Measurements from ENCODE around the gene OR51F2. TPM values are rescaled to one million over a fixed set of nuclear protein-coding genes. Genes with fewer than 3 reads are reported as not detected.

OR51F2 gene
- polyA plus RNA-seq, 1 of the 3 experiments (the other 2 are of a cell fraction): not detected

DNA sequence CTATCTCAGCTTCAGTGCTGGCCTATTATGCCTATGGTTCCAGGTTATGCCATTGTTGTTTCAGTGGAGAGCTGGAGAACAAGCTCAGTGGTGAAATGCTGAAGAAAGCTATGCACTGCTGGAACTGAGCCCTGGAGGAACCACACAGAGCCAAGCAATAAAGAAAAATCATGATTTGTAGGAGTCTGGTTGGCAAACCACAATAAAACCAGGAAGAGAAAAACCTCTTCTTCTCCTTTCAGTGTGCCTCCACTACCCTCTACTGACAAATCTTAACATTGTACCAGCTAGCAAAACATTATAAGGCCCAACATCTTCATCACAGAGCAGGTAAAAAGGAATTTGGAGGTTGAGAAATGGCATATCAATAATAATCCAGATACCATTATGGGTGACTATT lies 5.3 kb downstream of the OR51F2 start:
- Histone ChIP-seq H2AFZ (ENCODE audit: low read depth) (no peak overlapping the region), H3K36me3 (replicated peaks in 1 of 2; ENCODE audit: control insufficient read depth in 1 of 2, insufficient read depth in 2 of 2, low read length in 1 of 2) (no peaks in the 10 kb centered on the region), H3K27ac (ENCODE audit: low read depth in 2 of 2, low read length in 1 of 2) (no peak overlapping the region), H3K79me2 (ENCODE audit: insufficient read depth) (no peaks in the 10 kb centered on the region), H3K4me2 (no peak overlapping the region), H3F3A (replicated peaks; ENCODE audit: insufficient read depth) (no peaks in the 10 kb centered on the region), H3K9ac (no peak overlapping the region), H4K20me1 (ENCODE audit: insufficient read depth) (no peaks in the 10 kb centered on the region), H3K27me3 (ENCODE audit: insufficient read depth) (peaks cover 7% of the 10 kb centered on the region; the same call in 1 of the 2 replicates), H3K4me3 (ENCODE audit: low read depth in 2 of 2, low read length in 1 of 2) (no peak overlapping the region), H3K9me2 (no peaks in the 10 kb centered on the region), H3K9me3 (no peaks in the 10 kb centered on the region), H3K4me1 (ENCODE audit: control insufficient read depth in 1 of 2, insufficient read depth in 2 of 2, low read depth in 1 of 2, low read length in 1 of 2) (no peaks in the 10 kb centered on the region)
- no peak for TF ChIP-seq EZH2phosphoT487 (IDR thresholded peaks at IDR 0.05; ENCODE audit: borderline replicate concordance, low read depth)
- no peak for TF ChIP-seq TEAD4 (IDR thresholded peaks at IDR 0.05; ENCODE audit: borderline replicate concordance, insufficient read depth)
- TF ChIP-seq, protein P1, sequence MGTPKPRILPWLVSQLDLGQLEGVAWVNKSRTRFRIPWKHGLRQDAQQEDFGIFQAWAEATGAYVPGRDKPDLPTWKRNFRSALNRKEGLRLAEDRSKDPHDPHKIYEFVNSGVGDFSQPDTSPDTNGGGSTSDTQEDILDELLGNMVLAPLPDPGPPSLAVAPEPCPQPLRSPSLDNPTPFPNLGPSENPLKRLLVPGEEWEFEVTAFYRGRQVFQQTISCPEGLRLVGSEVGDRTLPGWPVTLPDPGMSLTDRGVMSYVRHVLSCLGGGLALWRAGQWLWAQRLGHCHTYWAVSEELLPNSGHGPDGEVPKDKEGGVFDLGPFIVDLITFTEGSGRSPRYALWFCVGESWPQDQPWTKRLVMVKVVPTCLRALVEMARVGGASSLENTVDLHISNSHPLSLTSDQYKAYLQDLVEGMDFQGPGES (IDR thresholded peaks at IDR 0.05; ENCODE audit: low read depth, low read length): no peak
- TF ChIP-seq YY1 (IDR thresholded peaks at IDR 0.05; ENCODE audit: low read depth): no peak
- TF ChIP-seq ELF1 (IDR thresholded peaks at IDR 0.05): no peak
- TF ChIP-seq JUND (IDR thresholded peaks at IDR 0.05): no peak
- TF ChIP-seq POLR2AphosphoS5 (IDR thresholded peaks at IDR 0.05; ENCODE audit: low read depth, low read length): no peak
- TF ChIP-seq CTCF (IDR thresholded peaks at IDR 0.05): peak; percentile 47
- TF ChIP-seq RAD21 (IDR thresholded peaks at IDR 0.05; ENCODE audit: low read length): peak; percentile 24
- TF ChIP-seq MXI1 (IDR thresholded peaks at IDR 0.05; ENCODE audit: low read depth, low read length): no peak
- no peak for TF ChIP-seq RCOR1 (IDR thresholded peaks at IDR 0.05; ENCODE audit: low read length)
- no peak for TF ChIP-seq RXRA (IDR thresholded peaks at IDR 0.05; ENCODE audit: borderline replicate concordance, low read depth)
- TF ChIP-seq EP300 (IDR thresholded peaks at IDR 0.05; ENCODE audit: borderline replicate concordance in 1 of 2, low read depth in 1 of 2, low read length in 1 of 2): no peak
- TF ChIP-seq CHD2 (IDR thresholded peaks at IDR 0.05; ENCODE audit: low read length, partially characterized antibody): no peak
- no peak for TF ChIP-seq TCF12 (IDR thresholded peaks at IDR 0.05)
- TF ChIP-seq SMC3 (IDR thresholded peaks at IDR 0.05; ENCODE audit: low read depth, low read length): no peak
- no peak for DNase-seq
- ChIA-PET CTCF (no interaction called here), POLR2A (no interaction called here)

DNA sequence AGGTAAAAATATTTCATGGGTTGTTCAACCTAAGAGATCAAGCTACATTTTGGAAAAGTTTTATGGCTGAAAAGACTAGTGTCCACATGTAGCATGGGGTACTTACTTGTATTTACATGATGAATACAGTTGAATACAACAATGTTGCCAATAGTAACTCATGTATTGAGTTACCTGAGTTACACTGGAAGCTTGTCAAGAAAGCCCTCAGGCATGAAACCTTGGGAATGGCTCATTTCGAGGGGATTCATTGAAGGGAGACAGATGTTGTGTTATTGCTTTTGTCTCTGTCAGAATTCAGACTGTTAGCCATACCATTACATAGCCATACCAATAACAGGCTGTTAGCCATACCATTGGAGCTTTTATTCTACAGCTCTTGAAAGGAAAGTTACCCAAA lies 9.2 kb downstream of the OR51F2 start:
- H2AFZ ChIP-seq (ENCODE audit: low read depth): no peak overlapping the region
- TF ChIP-seq TAF1 (IDR thresholded peaks at IDR 0.05; ENCODE audit: borderline replicate concordance, low read depth, low read length) (no peak), RCOR1 (IDR thresholded peaks at IDR 0.05; ENCODE audit: low read length) (no peak), EZH2phosphoT487 (IDR thresholded peaks at IDR 0.05; ENCODE audit: borderline replicate concordance, low read depth) (no peak), SMC3 (IDR thresholded peaks at IDR 0.05; ENCODE audit: low read depth, low read length) (no peak), NRF1 (IDR thresholded peaks at IDR 0.05; ENCODE audit: low read depth, low read length) (no peak), FOXM1 (IDR thresholded peaks at IDR 0.05; ENCODE audit: low read depth) (no peak), YY1 (IDR thresholded peaks at IDR 0.05; ENCODE audit: low read depth) (no peak), CTCF (IDR thresholded peaks at IDR 0.05) (no peak), FOXJ3 (CRISPR knock-in tag; IDR thresholded peaks at IDR 0.05) (no peak), NFIC (IDR thresholded peaks at IDR 0.05; ENCODE audit: borderline replicate concordance) (no peak), RXRA (IDR thresholded peaks at IDR 0.05; ENCODE audit: borderline replicate concordance, low read depth) (no peak), TCF12 (IDR thresholded peaks at IDR 0.05) (no peak), GATA2 (CRISPR knock-in tag; IDR thresholded peaks at IDR 0.05) (no peak), EP300 (IDR thresholded peaks at IDR 0.05; ENCODE audit: borderline replicate concordance in 1 of 2, low read depth in 1 of 2, low read length in 1 of 2) (no peak), RAD21 (IDR thresholded peaks at IDR 0.05; ENCODE audit: low read length) (no peak)
- TF ChIP-seq, protein P2, sequence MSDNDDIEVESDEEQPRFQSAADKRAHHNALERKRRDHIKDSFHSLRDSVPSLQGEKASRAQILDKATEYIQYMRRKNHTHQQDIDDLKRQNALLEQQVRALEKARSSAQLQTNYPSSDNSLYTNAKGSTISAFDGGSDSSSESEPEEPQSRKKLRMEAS (IDR thresholded peaks at IDR 0.05; ENCODE audit: low read depth): no peak
- no peaks in the 10 kb centered on the region for H3K9me2 ChIP-seq
- DNase-seq: no peak
- H3K9ac ChIP-seq: no peak overlapping the region
- H3K36me3 ChIP-seq (replicated peaks in 1 of 2; ENCODE audit: control insufficient read depth in 1 of 2, insufficient read depth in 2 of 2, low read length in 1 of 2): no peaks in the 10 kb centered on the region
- no peaks in the 10 kb centered on the region for H3K79me2 ChIP-seq (ENCODE audit: insufficient read depth)
- no peak overlapping the region for H3K4me2 ChIP-seq
- H3K4me3 ChIP-seq (ENCODE audit: low read depth in 2 of 2, low read length in 1 of 2): no peak overlapping the region
- ChIA-PET CTCF (interaction anchor here (1.4 kb wide), 1 partner anchor 193 kb away, joined by 5 read pairs; the partner anchor contains the start of gene OR51D1), POLR2A (no interaction called here)
- no peaks in the 10 kb centered on the region for H3K4me1 ChIP-seq (ENCODE audit: control insufficient read depth in 1 of 2, insufficient read depth in 2 of 2, low read depth in 1 of 2, low read length in 1 of 2)
- H3K9me3 ChIP-seq: no peaks in the 10 kb centered on the region
- no peaks in the 10 kb centered on the region for H4K20me1 ChIP-seq (ENCODE audit: insufficient read depth)
- no peak overlapping the region for H3K27ac ChIP-seq (ENCODE audit: low read depth in 2 of 2, low read length in 1 of 2)
- H3K27me3 ChIP-seq (ENCODE audit: insufficient read depth): peaks cover 5% of the 10 kb centered on the region; the same call in 1 of the 2 replicates
- H3F3A ChIP-seq (replicated peaks; ENCODE audit: insufficient read depth): no peaks in the 10 kb centered on the region
- WGBS (ENCODE audit: low lambda C conversion rate): 0% methylated on average over 1 of the region's 1 CpG
